Suppressor macrophage treated with lipopolysaccharide for 1 hour (primary cell): ENCODE results near the gene DCANP1.
A peak's percentile ranks its signal among the peaks of the same experiment; 100 is the strongest.

Source experiments
- DNase-seq, 3 donors: peaks; one replicate each; pipeline ENCODE4 v3.0.0-alpha.2; 2020 to 2022

Gene DCANP1

DNA sequence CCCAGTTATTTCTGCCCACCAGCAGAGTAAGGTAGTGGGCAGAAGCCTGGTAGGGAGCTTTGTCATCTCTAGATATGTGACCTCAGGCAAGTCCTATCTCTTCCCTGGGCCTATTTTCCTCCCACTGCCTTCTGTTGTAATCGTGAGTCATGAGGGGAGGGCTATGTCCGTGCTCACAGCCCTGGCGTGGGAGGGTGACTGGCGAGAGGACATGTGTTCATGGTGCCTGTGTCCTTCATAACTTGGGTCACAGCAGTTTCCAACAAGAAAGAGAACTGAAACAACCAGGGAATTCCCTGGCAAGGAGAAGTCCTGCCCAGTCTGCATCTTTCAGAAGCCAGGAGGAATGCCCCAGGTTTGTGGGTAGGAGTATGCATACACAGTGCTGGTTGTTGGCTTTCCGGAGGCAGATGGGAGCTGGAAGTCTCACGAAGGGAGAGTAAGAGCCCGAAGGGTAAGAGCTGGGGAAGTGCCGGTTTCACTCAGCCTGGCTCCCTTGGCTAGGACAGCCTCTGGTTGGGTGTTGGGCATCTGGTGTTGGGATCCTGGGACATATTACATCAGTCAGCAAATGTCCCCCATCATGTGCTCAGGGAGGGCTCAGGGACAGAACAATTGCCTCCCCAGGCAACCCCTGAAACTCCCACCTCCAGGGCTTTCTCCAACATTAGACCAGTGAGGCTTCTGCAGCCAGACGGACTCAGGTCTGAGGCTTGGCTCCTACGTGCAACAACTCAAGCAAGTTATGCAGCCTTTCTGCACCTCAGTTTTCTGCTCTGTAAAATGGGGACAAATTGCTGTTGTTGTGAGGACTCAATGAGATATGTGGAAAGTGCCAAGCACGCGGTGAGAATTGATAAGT is 9.3 kb upstream of the DCANP1 start:
- DNase-seq: peak; percentile 99 to 100 (median 100)

DNA sequence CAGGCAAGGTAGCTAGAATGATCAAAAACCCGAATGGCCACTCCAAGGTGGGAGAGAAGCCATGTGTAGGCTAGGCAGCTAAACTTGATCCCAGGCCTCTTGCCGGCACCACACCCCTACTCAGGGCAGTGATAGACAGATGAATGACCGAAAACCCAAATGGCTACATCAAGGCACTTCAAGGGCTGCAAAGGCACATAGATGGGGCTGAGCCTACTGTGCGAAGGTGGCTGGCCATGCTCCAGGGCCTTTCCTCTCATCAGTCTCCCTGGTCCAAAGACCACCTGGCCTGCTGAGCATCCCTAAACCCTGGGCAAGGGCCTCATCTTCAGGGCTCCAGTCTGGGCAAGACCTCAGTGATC is 8.7 kb upstream of the DCANP1 start:
- no peak for DNase-seq

- DNase-seq: no peak
These were observed 7.8 kb upstream of the DCANP1 start for GRCh38 chr5:135454946-135455345.

- DNase-seq: no peak
These were observed 6.5 kb upstream of the DCANP1 start for GRCh38 chr5:135453613-135454012.

DNA sequence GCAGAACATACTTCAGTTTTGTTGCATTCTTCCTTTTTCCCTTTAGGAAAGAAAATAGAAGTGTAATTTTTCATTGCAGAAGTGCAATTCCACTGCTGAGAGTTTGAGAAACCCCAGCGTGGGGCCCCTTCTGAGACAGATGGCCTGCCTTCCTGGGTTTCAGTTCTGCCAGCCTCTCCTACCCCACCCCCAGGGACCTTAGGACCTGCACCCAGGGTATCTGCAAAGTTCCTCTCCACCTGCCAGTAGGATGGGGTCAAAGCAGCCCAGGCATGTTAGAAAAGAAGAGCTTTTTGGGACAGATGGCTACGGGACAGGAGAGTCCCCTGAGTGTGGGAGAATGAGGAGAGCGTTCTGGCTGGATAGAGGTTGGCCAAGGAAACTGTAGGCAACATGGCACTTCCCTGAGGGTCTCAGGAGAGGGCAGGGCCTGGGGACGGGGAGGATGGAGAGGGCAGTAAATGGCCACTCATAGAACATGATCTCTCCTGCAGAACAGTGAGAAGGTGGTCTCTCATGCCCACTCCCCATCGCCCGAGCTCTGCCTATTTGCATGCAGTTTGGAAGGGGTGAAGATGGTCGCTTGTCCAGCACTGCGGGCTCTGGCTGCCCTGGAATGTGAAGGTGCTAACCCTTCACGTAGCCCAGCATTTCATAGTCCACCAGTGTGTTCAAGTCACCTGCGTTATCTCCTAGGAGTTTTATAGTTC is 5.3 kb upstream of the DCANP1 start, which contains the start of gene TIFAB:
Gene TIFAB, minus strand, starts transcription at position 31 of the 710 bp plus-strand sequence. CDS start 2,412 bp downstream, outside the sequence.
- DNase-seq: peak in 2 of 3 donors; percentile 41 to 43

GRCh38 chr5:135451581-135452320 is 4.6 kb upstream of the DCANP1 start:
- DNase-seq: no peak

- no peak for DNase-seq
These were observed 3.8 kb upstream of the DCANP1 start for GRCh38 chr5:135450952-135451351.

DNA sequence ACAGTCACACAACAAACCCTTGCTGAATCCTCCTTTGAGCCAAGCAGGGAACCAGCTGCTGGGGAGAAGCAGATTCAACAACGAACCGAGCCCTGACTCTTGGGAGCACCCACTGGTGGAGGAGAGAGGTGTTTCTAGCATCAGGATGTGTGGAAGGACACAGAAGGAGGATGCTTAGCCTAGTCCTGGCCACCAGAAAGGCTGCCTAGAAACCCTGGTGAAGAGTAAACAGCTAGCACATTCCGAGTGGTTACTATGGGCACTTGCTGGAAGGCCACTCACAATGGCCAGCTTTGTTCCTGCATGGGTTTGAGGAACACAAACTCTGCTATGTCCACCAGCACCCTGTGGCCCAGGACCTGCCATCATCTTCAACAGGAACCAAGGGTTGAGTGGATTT is 3.2 kb upstream of the DCANP1 start:
- no peak for DNase-seq

DNA sequence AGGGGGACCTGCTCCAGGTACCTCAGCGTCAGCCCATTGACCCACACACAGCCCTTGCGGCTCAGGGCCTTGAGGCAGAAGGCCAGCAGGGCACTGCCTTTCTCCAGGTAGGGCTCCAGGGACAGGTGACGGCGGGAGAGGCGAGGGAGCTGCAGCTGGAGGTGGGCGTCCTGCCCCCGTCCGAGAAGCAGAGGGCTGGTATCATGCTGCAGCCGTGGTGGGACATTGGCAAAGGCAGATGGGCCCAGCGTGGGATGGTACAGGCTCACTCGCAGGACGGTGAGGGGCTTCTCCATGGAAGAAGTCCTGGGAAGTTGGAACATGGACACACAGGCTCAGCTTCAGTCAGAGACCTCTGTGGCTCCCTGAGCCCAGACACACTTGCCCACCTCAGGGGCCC is 2.5 kb upstream of the DCANP1 start:
- no peak for DNase-seq

- DNase-seq: no peak
These were observed 1.8 kb upstream of the DCANP1 start for GRCh38 chr5:135448791-135449507.

- DNase-seq: no peak
These were observed 1.1 kb upstream of the DCANP1 start for GRCh38 chr5:135448071-135448739.

- DNase-seq: no peak
These were observed 533 bp downstream of the DCANP1 start for GRCh38 chr5:135446615-135447014.

DNA sequence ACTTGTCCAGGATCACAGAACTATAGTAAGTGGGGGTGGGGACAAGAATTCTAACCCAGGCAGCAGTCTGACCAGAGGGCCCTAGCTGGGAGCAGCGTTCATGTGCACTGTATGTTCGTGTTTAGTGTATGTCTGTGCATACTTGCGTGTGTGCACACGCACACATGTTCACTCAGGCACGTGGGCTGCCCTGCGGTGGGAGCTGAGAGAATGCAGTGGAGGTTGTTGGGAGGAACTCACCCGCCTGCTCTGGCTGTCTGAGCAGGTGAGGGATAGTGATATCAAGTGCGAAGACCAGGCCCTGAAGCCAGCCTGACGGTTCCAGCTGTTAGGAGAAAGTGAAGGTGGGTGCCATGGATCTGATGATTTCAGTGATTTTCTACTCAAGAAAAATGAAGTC is 942 bp downstream of the DCANP1 start:
- DNase-seq: no peak

DNA sequence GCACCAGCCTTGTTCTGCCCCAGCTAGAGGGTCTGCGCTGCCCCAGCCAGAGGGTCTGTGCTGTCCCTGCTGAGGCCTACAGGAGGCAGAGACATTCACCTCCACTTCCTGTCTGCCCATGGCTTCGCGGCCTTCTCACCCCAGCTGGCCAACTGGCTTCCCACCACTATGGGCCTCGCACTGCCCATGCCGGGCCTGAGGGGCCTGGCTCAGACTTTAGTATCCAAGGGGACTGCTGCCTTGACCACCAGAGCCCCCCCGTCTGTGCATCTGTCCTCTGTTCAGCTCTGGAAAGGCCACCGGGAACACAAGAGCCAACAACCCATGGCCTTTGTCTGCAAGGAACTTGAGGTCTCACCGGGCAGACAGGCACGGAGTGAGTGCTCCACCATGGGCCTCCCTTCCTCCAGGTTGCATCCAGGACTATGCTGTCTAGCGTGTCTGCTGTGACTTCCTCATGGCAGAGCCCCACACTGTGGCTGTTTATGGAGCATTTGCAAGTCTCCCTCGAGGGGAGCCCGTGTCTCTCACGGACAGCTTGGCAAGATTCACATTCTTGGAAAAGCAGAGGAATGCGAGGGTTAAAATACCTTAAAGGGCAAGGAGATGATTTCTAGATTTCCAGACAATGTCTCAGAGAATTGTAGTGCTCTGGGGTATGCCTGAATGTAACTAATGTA is 1.7 kb downstream of the DCANP1 start:
- DNase-seq: peak in 1 of 3 donors; percentile 46

GRCh38 chr5:135444881-135445280 is 2.3 kb downstream of the DCANP1 start:
- no peak for DNase-seq

DNA sequence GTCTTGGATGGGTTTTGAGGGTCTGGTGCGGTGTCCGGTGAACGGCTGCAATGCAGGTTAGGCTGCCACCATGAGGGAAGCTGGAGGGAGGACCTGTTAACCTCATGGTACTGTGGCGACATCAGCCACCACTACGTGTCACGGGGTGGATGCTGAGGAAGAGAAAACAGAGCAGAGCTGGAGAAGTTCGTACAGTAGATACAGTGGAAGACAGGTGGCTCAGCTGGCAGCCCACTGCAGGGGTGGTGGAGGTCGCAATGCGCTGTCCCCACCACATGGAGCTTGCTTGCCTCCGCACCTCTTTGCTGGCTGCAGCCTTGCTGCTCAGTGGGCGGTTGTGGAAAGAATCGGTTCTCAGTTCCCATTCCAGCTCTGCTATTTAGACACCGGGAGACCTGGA is 2.8 kb downstream of the DCANP1 start:
- DNase-seq: peak in 1 of 3 donors; percentile 45

GRCh38 chr5:135443161-135443960 is 3.8 kb downstream of the DCANP1 start:
- DNase-seq: no peak

DNA sequence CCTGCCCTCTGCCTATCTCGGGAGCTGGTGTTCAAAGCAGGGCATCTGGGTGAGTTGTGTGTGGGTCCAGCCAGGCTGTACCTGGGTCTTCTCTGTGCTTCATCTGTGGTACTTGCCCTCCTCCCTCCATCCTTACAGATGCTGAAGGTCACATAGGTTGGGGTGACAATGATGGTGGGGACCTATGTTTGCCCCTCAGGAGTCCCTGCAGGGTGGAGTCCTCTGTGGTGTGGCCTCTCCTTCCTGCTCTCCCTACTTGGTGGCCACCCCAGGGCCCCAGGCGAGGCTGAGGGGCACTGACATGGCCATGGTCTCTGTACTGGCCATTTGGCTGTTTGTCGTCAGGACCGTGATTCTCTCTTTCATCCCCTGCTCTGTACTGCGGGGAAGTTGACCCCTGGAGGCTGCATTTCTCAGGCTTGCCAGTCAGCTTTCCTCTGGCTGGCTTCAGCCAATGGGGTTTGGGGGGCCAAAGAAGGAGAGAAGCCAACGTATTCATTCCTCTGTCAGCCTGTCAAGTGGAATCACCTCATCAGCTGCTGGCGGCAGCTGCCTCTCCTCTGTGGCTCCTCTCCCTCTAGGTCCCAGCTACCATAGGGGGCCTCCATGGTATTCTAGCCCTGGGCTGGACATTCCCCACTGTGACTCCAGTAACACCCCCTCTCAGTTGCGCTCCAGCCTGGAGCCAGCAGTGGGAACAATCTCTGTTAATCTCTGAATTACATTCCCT is 4.6 kb downstream of the DCANP1 start:
- DNase-seq: no peak

DNA sequence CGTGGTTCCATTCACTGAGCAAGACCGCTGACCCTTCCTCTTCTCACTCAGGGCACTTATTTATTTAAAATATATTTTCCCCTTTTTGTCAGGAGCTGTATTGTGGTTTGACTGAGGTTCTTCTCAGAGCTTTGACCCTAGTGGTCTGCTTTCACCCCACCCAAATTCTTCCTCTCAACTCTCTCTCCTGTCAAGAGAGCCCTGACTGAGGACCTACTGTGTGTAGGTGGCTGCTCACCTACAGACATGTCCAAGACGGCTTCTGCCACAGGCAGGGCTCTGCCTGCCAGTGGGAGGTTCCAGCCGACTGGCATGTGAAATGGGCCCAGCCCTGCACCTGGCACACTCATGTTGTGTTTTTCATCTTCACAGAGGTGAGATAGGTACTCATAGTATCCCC is 5.2 kb downstream of the DCANP1 start:
- DNase-seq: no peak

DNA sequence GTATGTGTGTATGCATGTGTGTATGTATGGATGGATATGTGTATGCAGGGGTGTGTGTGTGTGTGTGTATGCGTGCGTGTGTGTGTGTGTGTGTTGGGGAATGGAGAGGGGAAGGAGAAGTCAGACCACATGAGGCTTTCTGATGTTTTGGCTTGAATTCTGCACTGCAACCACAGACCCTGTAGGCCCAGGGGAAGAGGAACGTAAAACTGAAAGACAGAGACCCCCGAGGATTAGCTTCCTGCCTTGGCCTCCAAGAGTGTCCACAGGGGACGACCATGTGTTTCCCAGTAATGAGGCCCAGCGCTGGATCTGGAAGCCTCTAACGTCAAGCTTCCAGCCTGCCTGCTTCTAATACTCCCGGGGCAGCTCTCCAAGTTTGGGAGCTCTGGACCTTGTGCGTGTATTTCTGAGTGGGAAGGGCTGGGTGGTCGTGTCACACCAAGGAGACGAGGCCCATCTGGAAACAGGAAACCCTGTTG is 5.8 kb downstream of the DCANP1 start:
- peak in 1 of 3 donors; percentile 50 for DNase-seq
